ENCODE measurements around the gene HSD17B7. TPM values are rescaled to one million over a fixed set of nuclear protein-coding genes. Genes with fewer than 3 reads are reported as not detected.
A peak's percentile ranks its signal among the peaks of the same experiment; 100 is the strongest.

The HSD17B7 gene
- total RNA-seq, 1 donor from 2014 or later: 18.5 TPM

DNA sequence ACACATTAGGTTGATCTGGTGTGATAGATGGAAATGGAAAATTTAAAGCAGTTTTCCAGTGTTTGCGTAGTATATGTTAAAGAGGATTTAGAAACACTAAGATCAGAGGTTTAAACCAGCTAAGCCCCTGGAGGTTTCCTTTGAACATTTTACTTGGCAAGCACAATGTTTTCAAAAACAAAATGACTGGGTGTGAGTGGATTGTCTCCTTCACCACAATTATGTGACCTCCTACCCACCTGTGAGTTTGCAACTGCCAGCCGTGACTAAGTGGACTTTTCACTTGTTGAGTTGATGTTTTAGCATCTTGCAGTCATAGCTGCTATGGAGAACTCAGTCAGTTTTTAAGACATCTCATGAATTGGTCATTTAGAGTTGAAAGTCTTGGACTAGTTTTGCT lies 65.8 kb downstream of the HSD17B7 start:
- peak; percentile 84 for DNase-seq (ENCODE audit: low read depth, low spot score)

DNA sequence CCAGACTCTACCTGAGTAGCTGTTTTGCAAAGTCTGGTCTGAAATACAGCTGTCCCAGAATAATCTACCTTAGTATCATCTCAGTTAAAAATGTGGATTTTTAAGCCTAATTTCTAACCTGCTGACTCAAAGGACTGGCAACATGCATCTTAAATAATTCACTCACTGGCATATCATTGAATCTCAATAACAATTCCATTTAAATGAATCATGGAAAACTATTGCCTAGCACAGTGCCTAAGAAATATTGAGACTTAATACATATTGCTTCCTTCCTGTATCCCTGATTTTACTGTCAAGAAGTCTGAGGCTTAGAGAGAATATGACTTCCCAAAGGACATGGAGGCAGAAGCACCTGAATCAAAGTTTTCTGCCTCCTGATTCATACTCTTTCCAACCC lies 67.3 kb downstream of the HSD17B7 start:
- DNase-seq (ENCODE audit: low read depth, low spot score): no peak

DNA sequence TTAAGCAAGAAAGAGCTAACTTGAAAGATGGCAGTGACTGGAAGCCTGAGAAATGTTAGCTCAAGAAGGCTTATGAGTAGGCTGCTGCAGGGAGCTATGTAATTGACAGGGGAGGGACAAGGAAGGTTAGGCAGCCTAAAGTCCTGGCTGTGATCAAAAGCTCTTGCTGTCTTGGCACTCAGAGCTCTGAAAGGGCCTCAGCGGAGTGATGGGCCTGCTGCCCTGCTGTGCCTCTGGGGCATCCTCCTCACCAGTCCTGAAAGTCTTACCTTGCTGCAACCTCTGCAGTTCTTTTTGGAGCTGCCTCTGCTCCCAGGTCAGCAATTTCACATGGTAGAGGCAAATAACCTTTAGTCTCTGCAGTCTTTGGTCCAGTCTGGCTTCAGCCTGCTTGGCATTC lies 68.7 kb downstream of the HSD17B7 start:
- no peak for DNase-seq (ENCODE audit: low read depth, low spot score)

DNA sequence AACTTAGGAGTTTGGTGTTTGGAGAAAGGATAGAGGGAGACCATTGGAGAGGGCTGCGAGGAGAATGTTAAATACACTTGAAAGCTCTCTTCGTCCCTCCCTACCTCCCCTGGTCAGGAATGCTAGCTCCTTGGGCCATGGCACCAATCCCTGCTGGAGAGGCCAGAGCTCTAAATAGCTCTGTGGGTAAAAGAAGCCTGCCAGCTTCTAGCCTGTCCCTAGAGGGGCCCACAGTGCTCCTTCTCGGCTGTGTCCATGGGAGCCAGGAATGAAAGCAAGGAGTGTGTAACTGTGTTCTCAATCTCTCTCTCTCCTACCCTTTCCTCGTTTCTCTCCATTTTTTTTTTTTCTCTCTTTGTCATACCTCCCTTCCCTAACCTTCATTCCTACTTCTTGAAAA lies 70.6 kb downstream of the HSD17B7 start, which contains the start of gene CCDC190:
Gene CCDC190, minus strand, starts transcription at position 75 of the 400 bp plus-strand sequence. CDS start 1,529 bp downstream, outside the sequence.
- no peak for DNase-seq (ENCODE audit: low read depth, low spot score)

DNA sequence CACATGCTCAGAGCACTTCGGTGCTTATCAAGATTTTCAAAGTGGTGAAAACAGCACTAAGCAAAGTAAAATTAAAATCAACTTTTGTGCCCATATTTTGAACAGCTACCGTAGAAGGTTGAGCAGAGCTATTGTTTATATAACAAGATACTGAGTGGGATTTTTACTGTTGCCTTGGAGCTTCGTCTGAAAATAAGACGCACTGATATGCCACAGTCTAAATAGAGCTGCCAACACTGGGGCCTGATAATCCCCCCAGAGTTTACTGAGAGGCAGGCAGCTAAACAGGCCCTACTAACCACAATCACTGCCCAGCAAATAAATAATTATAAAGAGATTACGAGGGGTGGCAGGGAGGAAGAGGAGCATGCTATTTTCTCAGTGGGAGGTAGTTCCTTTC lies 71.1 kb downstream of the HSD17B7 start:
- no peak for DNase-seq (ENCODE audit: low read depth, low spot score)

Other genes with a start within 250 kb of the HSD17B7 start
- gene UAP1, start 229.0 kb upstream of the HSD17B7 start, total RNA-seq: 160 and 196 TPM in 2 replicates
- gene DDR2, start 158.2 kb upstream of the HSD17B7 start, total RNA-seq: 41.5 and 48.1 TPM in 2 replicates
- gene CCDC190, start 70.5 kb downstream of the HSD17B7 start, total RNA-seq: 3.8 and 4.0 TPM in 2 replicates

All from pulmonary artery endothelial cell (primary cell).